Vagina (tissue), 2 donors: ENCODE measurements around the gene SCYL1.

Experiments
- POLR2A ChIP-seq, 2 donors: fragments of 450-650 bp; IDR thresholded peaks; one replicate each; pipeline ENCODE4 v1.6.1; 2017; ENCODE audit warnings: antibody characterized with exemption in 2 of 2, mild to moderate bottlenecking in 2 of 2, moderate library complexity in 2 of 2
- POLR2AphosphoS5 ChIP-seq, 2 donors: sonication (generic); formaldehyde crosslinking; IDR thresholded peaks; one replicate each; pipeline ENCODE4 v1.9.0; 2017; ENCODE audit warnings: antibody characterized with exemption in 2 of 2, mild to moderate bottlenecking in 2 of 2, low read depth in 1 of 2; ENCODE audit not compliant: insufficient read depth in 1 of 2

DNA sequence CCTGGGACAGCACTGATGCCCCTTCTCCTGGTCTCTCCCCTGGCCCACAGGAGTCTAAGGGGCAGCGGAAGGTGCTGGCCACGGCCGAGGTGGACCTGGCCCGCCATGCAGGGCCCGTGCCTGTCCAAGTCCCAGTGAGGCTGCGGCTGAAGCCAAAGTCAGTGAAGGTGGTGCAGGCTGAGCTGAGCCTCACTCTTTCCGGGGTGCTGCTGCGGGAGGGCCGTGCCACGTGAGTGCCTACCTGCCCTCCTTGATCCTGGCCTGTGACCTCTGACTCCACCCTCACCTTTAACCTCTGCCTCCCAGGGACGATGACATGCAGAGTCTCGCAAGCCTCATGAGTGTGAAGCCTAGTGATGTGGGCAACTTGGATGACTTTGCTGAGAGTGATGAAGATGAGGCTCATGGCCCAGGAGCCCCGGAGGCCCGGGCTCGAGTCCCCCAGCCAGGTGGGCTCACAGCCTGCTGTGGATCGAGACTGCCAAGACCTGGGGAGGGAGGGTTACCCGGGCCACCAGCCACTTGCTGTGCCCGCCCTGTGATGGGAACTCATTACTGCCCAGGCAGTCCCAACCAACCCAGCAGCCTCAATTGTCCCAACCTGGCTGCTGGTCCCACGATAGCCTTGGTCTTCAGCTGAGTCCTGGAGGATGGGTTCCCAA is 55.3 kb downstream of the SCYL1 start:
- TF ChIP-seq POLR2A (IDR thresholded peaks at IDR 0.05), result no peak
- TF ChIP-seq POLR2AphosphoS5 (IDR thresholded peaks at IDR 0.05; ENCODE audit: insufficient read depth in 1 of 2, low read depth in 1 of 2), result no peak
